NCI-H1092 treated with DMSO at 0.1 percent for 48 hours (cell line): ENCODE results near the gene COL5A1.

Experiments used
- DNase-seq: peaks from one replicate; lab custom pipeline; 2025; lab: John Stamatoyannopoulos, UW

Gene COL5A1

DNA sequence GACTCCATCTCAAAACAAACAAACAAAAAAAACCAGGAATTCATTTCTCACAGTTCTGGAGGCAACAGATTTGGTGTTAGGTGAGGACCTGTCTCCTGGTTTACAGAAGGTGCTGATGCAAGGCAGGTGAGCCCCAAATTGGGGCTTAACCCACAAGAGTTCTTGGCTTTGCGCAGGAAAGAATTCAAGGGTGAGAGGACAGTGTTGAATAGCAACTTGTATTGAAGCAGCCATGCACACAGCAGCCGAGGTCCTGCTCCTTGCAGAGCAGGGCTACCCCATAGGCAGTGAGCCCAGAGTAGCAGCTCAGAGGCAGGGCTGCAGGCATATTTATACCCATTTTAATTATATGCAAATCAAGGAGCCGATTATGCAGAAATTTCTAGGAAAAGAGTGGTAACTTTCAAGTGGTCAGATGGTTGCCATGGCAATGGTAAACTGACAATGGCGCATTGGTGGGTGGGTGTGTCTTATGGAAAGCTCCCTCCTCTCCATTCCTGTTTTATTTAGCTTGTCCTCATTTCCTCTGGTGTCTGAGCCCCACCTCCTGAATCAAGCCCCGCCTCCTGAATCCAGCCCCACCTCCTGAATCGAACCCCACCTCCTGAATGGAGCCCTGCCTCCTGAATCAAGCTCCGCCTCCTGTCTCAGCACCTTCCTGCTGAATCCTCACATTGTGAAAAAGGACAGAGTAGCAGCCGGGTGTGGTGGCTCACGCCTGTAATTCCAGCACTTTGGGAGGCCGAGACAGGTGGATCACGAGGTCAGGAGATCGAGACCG lies 34.5 kb upstream of the COL5A1 start:
- DNase-seq, result no peak

DNA sequence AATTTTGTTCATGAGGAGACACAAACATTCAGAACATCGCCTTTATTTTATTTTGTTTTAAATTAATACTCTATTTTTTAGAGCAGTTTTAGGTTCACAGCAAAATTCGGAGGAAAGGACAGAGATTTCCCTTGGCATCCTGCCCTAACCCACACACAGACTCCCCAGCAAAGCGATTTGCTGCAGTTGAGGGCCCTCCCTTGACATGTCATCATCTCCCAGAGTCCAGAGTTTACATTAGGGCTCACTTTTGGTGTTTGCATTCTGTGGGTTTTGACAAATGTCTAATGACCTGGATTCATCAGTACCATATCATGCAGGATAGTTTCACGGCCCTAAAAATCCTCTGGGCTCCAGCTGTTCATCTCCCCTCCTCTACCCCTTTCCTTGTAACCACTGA lies 33.6 kb upstream of the COL5A1 start:
- no peak for DNase-seq

DNA sequence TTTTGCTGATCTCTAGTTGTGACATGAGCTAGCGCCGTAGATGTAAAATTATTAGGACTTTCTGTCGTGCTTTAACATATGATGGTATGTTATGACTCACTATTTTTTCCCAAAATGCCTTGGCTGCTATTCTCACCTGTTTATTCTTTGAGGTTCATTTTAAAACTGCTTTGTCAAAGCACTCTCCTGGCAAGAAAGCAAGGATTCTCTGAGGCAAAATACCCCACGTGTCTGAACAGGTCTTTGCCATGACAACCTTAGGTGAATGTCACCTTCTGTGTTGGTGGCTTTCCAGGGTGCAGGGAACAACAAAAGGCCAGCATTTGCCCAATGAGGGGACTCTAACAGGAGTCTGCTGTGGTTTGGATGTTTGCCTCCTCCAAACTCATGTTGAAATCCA lies 30.6 kb upstream of the COL5A1 start:
- no peak for DNase-seq

DNA sequence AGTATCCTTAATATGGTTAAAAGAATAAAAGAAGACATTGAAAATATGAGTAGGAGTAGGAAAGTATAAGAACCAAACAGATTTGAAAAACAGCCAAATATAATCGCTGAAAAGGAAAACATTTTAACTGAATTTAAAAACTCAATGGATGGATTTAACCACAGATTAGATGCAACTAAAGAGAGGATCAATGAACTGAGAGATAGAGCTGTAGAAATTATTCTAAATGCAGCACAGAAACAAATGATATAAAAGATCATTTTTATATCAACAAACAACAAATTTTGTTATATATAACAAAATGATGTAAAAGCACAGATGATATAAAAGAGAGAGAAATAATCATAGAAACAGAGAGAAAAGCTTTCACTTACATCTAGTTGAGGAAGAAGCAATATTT lies 29.3 kb upstream of the COL5A1 start:
- no peak for DNase-seq

DNA sequence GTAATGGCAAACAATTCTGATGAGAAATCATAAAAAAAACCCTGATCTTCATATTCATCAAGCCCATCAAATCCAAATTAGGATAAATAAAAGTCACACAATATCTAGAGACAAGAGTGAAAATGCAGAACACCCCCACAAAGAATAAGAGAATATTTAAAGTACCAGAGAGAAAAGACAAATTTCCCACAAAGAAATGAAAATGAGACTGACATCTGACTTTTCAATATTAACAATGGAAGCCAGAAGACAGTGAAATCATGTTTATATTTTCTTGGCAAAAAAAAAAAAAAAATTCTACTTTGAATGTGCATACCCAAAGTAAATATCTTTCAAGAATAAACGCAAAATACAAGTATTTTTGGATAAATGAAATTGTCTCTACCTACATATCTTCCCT lies 28.9 kb upstream of the COL5A1 start:
- DNase-seq, result no peak

DNA sequence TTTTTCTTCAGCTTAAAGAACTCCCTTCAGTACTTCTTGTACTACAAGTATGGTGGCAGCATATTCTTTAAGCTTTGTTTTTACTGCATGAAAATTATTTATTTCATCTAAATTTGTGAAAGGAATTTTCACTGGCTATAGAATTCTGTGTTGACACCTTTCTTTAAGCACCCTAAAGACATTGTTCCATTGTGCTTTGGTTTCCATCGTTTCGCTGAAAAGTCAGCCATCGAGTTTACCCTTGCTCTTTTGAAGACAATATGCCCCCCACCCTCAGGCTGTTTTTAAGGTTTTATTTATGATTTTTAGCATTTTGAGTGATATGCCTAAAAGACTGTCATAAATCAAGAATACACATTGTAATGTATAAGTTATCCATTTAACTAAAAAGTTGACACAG lies 27.3 kb upstream of the COL5A1 start:
- no peak for DNase-seq

DNA sequence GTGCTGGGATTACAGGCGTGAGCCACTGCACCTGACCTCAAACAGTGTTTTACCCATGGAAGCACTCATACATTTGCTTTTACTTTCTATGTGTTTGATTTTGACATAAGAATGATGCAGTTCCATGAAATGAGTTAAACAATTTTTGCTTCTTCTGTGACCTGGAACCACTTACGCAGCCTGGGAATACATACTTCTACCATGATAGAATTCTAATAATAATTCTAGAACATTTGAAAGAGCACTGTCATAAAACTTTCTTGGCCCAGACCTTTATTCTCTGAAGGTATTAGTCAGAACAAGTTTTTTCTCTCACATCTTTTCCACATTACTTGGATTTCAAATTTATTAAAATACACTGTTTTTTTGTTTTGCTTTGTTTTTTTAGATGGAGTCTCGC lies 25.3 kb upstream of the COL5A1 start:
- DNase-seq, result no peak

DNA sequence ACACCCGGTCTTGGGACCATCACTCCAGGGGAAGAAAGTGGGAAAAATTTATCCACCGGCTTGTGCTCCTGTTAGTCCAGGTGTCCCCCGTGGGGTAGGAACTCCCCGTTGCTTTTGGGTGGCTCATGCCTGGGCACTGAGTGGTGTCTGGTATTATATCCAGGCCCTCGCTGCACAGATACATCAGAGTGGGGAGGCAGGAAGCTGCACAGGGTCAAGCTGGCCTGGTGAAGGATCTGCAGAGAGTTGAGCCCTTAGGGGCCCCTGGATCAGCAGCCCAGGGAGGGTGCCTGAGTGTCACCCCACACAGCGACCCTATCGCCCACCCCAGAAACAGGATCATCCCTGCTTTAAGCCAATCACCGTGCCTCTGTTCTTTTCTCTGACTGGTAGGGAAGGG lies 24.4 kb upstream of the COL5A1 start:
- no peak for DNase-seq

DNA sequence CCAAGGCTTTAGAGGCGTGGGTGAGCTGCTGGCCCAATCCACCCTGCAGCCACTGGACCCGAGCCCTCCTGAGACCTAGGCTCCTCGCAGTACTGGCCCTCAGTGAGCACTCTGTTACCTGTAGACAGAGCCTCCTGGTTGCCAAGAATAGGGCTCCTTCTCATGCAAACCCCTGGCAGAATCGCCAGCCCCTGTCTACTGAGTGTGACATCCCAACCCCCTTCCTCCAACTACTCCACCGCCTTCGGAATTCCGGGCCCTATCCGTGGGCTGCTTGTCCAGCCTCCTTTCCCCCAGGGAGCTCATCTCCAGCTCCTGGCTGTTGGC lies 23.8 kb upstream of the COL5A1 start:
- no peak for DNase-seq

DNA sequence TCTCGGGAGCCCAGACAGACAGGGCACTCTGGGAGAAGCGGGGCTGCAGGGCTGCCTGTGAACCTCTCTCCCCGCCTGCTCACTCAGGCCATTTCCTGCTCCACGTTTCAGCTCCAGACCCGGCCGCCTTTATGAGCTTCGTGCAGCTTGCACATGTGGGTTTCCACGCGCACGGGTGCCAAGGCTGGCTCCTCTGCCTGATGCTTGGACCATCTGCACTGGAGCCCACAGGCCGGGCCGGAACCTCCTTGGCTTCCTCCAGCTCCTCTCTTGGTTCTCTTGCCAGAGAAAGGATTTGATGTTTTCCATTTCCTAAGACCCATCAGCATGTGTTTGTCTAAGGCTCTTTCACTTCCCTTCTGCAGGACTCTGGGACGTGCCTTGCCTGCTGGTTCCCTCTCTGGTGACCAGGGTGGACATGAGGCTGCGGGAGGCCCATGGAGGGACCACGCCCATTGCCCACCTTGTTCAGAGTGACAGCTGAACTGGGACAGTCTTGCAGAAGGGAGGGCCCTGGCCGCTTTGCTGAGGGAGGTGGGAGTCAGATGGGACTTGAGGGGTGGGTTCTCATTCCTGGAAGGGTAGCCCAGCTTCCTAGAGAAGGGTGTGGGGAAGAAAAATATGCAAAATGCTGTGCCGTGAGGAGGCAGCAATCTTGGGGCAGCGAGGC lies 23.3 kb upstream of the COL5A1 start:
- no peak for DNase-seq

DNA sequence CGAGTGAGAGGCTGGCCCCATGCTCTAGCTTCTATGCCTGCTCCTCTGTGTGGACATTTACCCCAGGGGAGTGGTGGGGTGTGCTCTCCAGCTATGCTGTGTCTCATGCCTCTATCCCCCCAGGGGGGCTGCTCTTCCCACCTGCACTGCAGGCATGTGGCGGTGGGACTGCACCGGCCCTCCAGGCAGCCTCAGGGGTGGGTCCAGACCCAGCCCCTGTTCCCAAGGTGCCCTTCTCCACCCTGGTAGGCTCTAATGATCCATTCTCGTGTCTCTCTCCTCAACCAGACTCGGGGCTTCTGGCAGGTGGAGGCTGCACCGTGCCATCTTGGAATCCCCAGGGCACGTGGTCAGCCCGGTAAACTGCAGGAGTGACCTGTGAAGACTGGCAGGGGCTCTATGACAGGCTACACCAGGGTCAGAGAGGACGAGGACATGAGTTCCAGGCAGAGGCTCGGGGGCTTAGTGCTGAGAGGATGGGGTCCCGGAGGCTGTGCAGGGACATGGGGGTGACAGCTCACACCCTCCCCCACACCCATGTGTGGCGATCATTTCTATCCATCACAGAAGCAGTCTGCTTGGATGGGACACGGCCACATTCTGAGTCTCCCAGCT lies 22.7 kb upstream of the COL5A1 start:
- DNase-seq, result no peak

DNA sequence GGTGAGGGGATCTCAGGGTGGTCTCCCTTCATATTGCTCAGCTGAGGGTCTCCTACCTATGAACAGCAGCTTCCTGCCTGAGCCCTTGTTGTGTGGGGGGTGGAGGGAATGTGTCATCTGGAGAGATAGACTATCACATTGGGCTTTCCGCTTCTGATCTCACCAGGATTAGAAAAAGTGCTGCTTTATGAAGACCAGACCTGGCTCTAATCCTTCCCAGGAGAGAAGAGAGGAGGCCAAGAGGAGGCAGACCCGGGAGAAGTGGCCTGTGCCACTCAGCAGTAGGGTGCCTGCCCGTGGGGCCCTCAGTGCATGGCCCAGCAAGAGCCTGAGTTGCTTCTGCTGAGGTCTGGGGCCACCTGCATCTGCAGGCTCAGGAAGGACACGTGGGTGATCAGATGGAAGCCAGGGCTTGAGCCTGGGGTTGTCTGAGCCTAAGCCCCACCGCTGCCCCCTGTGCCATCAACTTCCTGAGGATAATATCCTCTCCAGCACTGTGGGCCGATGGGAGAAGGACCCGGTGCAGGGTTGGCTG lies 22.1 kb upstream of the COL5A1 start:
- no peak for DNase-seq

DNA sequence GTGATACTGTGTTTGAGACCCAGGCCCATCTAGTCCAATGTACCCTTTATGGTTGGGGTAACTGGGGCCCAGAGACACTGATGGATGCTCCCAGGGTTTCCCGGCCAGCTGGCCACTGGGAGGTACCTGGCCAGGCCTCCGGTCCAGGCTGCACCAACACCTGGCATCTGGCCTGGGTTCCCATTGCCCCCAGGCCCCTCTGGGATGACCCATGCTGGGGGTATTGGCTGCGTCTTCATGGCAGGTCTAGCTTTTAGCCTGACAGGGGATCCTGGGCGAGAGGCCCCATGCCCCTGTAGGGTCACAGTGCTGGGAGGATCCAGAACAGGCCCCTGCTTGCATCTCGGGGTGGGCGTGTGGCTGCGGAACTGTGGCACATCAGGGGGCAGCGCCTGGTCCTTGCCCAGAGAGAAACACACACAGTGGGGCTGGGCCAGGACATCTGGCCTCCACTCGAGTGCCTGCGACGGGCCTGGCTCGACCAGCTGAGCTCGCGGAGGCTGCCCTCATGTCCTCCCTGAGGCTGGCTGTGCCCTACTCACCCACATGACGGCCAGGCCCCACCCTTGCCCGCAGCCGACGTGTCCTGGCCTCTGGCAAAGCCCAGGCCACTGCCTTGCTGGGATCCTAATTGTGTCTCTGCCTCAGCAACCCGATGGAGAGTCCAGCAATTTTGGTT lies 21.5 kb upstream of the COL5A1 start:
- DNase-seq, result no peak

DNA sequence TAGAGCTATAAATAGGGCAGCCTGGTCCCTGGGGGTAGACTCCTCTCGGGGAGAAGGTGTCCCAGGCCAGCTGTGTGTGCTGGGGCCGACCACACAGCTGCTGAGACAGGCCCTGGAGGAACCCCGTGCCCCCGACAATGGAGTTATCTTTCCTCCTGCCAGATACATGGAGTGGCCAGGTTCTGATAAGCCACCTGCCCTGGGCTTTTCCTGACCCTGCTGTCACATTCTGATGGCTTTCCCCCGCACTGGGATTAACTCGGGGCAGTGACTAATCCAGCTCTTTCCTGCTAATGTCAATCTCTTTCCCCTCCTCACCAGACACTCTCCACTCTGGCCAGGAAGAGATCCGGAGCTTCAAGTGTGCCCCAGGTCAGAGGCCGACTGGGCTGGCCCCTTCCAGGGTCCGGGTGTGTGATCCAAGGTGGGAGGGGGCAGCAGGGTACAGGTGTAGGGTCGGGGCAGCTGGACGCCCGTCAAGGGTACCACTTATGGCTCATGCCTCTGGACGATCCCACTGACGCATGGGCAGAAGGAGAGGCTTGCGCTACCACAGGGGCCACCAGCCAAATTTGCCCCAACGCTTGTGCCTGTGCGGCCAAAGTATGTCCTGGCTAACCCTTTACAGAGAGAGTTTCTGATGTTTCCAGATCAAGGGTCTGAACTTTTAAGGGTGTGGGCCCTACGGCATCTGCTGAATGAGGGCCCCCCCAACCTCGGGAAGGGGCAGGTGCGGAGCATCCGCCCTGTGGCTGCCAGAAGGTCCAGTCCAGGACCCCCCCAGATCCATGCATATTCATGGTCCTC lies 20.6 kb upstream of the COL5A1 start:
- DNase-seq, result no peak

DNA sequence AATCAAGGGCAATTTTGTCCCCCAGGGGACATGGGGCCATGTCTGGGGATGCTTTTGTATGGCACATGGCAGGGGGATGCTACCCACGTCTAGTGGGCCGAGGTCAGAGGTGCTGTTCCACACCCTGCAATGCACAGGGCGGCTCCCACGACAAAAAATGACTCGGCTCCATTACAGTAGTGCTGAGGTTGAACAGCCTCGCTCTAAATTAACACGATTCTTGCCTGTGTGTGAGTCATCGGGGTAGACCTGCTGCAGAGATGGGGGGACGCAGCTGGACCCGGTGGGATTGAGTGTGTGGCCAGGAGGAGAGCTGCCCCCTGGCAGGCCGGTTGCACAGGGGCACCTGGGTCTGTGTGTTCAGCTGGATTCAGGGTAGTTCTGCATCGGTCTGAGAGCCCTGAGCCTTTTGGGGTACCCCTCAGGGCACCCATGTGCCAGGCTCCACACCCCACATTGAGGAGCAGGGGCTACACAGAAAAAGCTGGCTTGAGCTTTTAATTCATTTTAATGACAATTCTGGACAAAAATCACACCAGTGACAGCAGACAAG lies 20.0 kb upstream of the COL5A1 start:
- no peak for DNase-seq

DNA sequence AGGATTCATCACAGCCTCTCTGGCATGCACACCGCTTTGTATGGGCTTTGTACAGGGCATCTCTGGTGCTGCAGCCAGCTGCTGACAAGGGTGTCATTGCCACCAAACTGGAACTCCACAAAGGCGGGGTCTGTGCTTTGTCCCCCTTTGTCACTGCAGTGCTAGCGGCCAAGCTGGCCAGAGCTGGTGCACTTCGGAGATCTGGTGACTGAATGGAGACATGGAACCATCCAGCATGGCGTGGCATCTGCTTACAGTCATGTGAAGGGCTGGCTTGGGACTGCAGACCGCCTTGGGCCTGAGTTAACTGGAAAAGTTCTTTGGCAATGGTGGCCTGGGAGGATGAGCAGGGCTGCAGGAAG lies 18.7 kb upstream of the COL5A1 start:
- no peak for DNase-seq

DNA sequence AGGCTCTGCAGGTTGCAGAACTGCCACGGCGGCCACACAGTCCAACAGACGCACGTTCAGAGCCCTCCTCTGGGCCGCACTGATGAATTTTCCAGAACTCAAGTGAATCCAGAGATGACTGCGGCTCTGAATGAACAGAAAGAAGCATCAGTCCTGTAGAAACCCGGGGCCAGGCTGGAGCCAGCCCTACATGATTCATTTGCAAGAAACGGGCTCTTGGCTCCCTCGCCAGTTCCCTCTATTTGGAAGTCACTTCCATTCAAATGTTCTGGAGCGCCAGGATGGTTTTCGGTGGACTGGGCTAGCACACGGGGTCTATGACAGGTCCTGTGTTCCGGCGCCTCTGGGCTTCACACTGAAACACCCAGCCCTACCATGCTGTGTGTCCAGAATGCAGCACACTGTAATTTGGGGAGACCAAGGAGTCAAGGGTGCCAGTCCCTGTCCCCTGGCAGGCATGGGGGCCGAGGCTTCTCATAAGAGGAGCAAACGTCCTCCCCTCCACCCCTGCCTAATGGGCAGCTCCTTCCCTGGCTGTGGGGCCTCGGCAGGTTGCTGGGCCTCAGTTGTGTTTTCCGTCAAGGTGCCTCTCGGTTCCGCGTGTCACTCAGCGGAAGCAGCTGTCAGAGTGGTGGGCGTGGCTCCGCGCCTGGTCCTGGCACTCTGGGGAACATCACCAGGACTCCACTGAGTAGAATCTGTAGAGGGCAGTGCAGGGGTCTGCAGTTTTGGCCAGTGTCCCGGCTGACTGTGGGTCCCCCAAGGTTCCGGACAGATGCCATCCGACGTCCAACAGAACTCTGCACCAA lies 18.1 kb upstream of the COL5A1 start:
- no peak for DNase-seq

DNA sequence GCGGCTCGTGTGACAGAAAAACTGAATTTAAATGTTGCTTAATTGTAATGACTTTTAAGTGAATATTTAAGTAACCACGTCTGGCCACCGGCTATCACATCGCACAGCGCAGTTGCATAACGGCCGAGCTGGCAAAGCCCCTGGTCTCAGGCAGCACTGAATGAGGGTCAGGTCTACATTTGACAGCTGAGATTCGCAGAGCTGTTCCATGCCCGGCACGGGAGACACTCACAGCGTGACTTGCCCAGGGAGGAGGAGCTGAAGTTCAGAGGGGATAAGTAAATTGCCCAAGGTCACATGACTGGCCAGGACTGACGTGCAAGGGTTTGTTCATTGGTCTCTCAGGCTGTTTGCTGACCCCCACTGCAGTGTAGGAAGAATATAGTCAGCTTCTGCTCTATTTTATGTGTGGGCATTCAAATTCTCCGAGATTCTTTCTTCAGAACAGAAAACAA lies 17.4 kb upstream of the COL5A1 start:
- DNase-seq, result no peak

DNA sequence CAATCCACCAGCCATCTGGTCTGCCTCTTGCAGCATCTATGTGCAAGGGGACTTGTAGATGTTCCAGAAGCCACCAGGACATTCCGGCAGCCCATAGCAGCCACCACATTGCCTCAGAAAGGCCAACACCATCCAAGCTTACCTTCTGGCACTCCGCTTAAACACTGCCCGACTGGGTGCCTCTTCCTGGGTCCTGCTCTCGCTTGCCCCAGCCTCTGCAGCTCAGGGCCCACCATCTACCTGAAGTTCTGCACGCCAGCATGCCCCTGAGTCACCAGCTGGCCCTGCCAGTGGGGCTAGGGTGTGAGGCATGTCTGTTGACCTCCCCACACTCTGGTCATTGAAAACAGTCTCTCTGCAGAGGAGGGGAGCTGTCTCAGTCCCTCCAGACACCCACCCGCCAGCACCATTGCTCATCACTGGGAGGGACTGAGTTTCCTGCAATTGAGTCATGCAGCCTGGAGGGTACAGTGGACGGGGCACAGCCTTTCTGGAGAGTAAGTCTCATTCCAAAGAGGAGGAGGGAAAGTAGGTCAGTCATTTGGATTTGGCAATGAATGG lies 16.9 kb upstream of the COL5A1 start:
- DNase-seq, result no peak

DNA sequence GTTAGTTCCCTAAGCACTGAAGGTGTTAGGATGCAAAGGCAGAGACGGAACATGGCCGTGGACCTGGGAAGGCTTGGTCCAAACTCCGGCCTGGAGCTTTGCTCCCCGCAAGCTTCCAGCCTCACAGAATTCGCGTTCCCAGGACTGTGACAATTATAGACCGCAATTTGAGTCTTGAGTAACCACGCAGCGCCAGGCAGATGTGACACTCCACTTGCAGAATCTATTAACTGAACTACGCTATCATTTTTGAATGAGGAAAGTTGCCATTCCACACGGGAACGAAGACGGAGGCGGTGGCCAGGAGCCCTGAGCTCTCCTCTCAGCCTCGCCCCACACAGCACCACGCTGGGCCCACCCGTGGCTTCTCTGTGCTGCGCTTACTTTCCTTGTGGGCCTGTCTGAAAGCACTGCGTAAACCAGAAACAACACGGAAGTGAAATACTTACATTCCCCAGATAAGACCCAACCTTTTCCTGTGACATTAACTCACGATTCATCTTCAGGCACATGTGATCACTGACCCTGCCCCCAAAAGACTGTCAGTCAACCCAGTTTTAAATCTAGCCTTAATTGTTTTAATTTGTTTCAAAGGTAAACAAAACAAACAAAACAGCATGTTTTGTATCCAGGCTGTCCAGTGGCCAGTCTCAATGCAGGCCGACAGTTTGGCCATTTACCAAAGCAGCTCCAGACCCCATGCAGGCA lies 16.1 kb upstream of the COL5A1 start:
- DNase-seq, result no peak
